Activated CD8-positive, alpha-beta memory T cell treated with anti-CD3 and anti-CD28 coated beads, Interleukin-2, amount 50 U/mL, for 4 hours (primary cell): ENCODE data around the gene ARHGEF12.

Source experiments
- DNase-seq: peaks from one replicate; pipeline ENCODE4 v3.0.0-alpha.2; 2020

Gene ARHGEF12

GRCh38 chr11:120335908-120336640, at the start of gene ARHGEF12:
Gene ARHGEF12, plus strand, starts transcription at chr11:120336413. Its CDS starts 831 bp downstream, at chr11:120337244.
- DNase-seq: peak; percentile 76

GRCh38 chr11:120288021-120288420, 48.2 kb upstream of the ARHGEF12 start:
- no peak for DNase-seq

GRCh38 chr11:120289426-120289825, 46.8 kb upstream of the ARHGEF12 start:
- DNase-seq: no peak

- DNase-seq: no peak
These were observed 45.3 kb upstream of the ARHGEF12 start for GRCh38 chr11:120290956-120291355.

GRCh38 chr11:120293038-120293800, 43.0 kb upstream of the ARHGEF12 start:
- DNase-seq: no peak

- DNase-seq: no peak
These were observed 42.1 kb upstream of the ARHGEF12 start for GRCh38 chr11:120294096-120294495.

- DNase-seq: no peak
These were observed 41.1 kb upstream of the ARHGEF12 start for GRCh38 chr11:120295099-120295498.

GRCh38 chr11:120296554-120296953, 39.7 kb upstream of the ARHGEF12 start:
- DNase-seq: no peak

- DNase-seq: no peak
These were observed 37.8 kb upstream of the ARHGEF12 start for GRCh38 chr11:120298461-120298860.

GRCh38 chr11:120302001-120302805, 34.0 kb upstream of the ARHGEF12 start:
- no peak for DNase-seq

- DNase-seq: peak; percentile 63
These were observed 33.1 kb upstream of the ARHGEF12 start for GRCh38 chr11:120303004-120303637.

GRCh38 chr11:120304526-120304925, 31.7 kb upstream of the ARHGEF12 start:
- DNase-seq: no peak

GRCh38 chr11:120305286-120305685, 30.9 kb upstream of the ARHGEF12 start:
- DNase-seq: no peak

GRCh38 chr11:120306519-120307242, 29.5 kb upstream of the ARHGEF12 start:
- no peak for DNase-seq

GRCh38 chr11:120307476-120307875, 28.7 kb upstream of the ARHGEF12 start:
- DNase-seq: no peak

- DNase-seq: no peak
These were observed 28.1 kb upstream of the ARHGEF12 start for GRCh38 chr11:120308081-120308480.

GRCh38 chr11:120310870-120311269, 25.3 kb upstream of the ARHGEF12 start:
- no peak for DNase-seq

GRCh38 chr11:120314861-120315260, 21.4 kb upstream of the ARHGEF12 start:
- no peak for DNase-seq

- DNase-seq: no peak
These were observed 19.1 kb upstream of the ARHGEF12 start for GRCh38 chr11:120316880-120317688.

- DNase-seq: no peak
These were observed 18.3 kb upstream of the ARHGEF12 start for GRCh38 chr11:120317689-120318480.
